GM18861 (cell line): ENCODE data around the gene CADM1.

Experiments
- ATAC-seq: cut with Tn5 transposase; IDR thresholded peaks from one replicate; pipeline ENCODE4 v1.9.1; 2021; ENCODE audit not compliant: unreplicated experiment

The CADM1 gene

GRCh38 chr11:115132436-115133228 is 371.6 kb downstream of the CADM1 start:
- no peak for ATAC-seq

- ATAC-seq, result no peak
Measured at GRCh38 chr11:115129473-115130289, 374.5 kb downstream of the CADM1 start.

GRCh38 chr11:115128226-115128625 is 376.0 kb downstream of the CADM1 start:
- no peak for ATAC-seq

- no peak for ATAC-seq
Measured at GRCh38 chr11:115127790-115128189, 376.4 kb downstream of the CADM1 start.

GRCh38 chr11:115126515-115127208 is 377.6 kb downstream of the CADM1 start:
- ATAC-seq, result peak; percentile 89

GRCh38 chr11:115126092-115126491 is 378.1 kb downstream of the CADM1 start:
- peak; percentile 23 for ATAC-seq

GRCh38 chr11:115124786-115125185 is 379.4 kb downstream of the CADM1 start:
- no peak for ATAC-seq

GRCh38 chr11:115123641-115124040 is 380.6 kb downstream of the CADM1 start:
- no peak for ATAC-seq

GRCh38 chr11:115122274-115122673 is 381.9 kb downstream of the CADM1 start:
- ATAC-seq, result no peak
